Muscle layer of colon (tissue), 2 donors: ENCODE measurements around the gene SYNE1.
A peak's percentile ranks its signal among the peaks of the same experiment; 100 is the strongest.

Experiments
- H3K27ac ChIP-seq: one replicate; pipeline ENCODE4 v1.7.0; 2013; ENCODE audit warnings: low read depth, mild to moderate bottlenecking, low read length, moderate library complexity
- H3K27me3 ChIP-seq, 2 donors: one replicate each; pipeline ENCODE4 v1.7.0; 2013; ENCODE audit warnings: low read length in 2 of 2, mild to moderate bottlenecking in 2 of 2; ENCODE audit not compliant: insufficient read depth in 2 of 2, control insufficient read depth in 1 of 2
- H3K36me3 ChIP-seq: one replicate; pipeline ENCODE4 v1.7.0; 2013; ENCODE audit warnings: mild to moderate bottlenecking, low read length; ENCODE audit not compliant: insufficient read depth
- H3K4me1 ChIP-seq: one replicate; pipeline ENCODE4 v1.7.0; 2013; ENCODE audit warnings: mild to moderate bottlenecking, low read length; ENCODE audit not compliant: insufficient read depth
- H3K4me3 ChIP-seq, 2 donors: one replicate each; pipeline ENCODE4 v1.7.0; 2013; ENCODE audit warnings: low read length in 2 of 2, low read depth in 1 of 2, mild to moderate bottlenecking in 1 of 2, moderate library complexity in 1 of 2
- H3K9ac ChIP-seq: one replicate; pipeline ENCODE4 v1.7.0; 2013; ENCODE audit warnings: low read length
- H3K9me3 ChIP-seq: one replicate; pipeline ENCODE4 v1.7.0; 2013; ENCODE audit warnings: mild to moderate bottlenecking, low read length
- donor health status: abdominal sarcoma.
- donor health status: Adenocarcinoma of cecum.

SYNE1 gene

GRCh38 chr6:152308306-152308705 is 328.9 kb downstream of the SYNE1 start:
- Histone ChIP-seq H3K36me3 (peaks cover 48% of the 10 kb centered on the region), H3K4me3 (no peak overlapping the region), H3K9me3 (no peaks in the 10 kb centered on the region), H3K27ac (no peak overlapping the region), H3K4me1 (no peaks in the 10 kb centered on the region), H3K9ac (no peak overlapping the region), H3K27me3 (no peaks in the 10 kb centered on the region)

- H3K36me3 ChIP-seq: peaks cover 35% of the 10 kb centered on the region
- H3K9me3 ChIP-seq: no peaks in the 10 kb centered on the region
- no peak overlapping the region for H3K4me3 ChIP-seq
- H3K27ac ChIP-seq: no peak overlapping the region
- H3K27me3 ChIP-seq: no peaks in the 10 kb centered on the region
- peaks cover 10% of the 10 kb centered on the region for H3K4me1 ChIP-seq
- no peak overlapping the region for H3K9ac ChIP-seq
These were observed 331.5 kb downstream of the SYNE1 start for GRCh38 chr6:152305672-152306071.

GRCh38 chr6:152301765-152302568 is 335.2 kb downstream of the SYNE1 start:
- H3K27ac ChIP-seq: peak overlapping the region; percentile 54
- H3K9me3 ChIP-seq: no peaks in the 10 kb centered on the region
- H3K4me3 ChIP-seq: peak overlapping the region; percentile 57 to 77
- H3K27me3 ChIP-seq: no peaks in the 10 kb centered on the region
- H3K4me1 ChIP-seq: peaks cover 14% of the 10 kb centered on the region
- peaks cover 13% of the 10 kb centered on the region for H3K36me3 ChIP-seq
- peak overlapping the region; percentile 58 for H3K9ac ChIP-seq

- peak overlapping the region; percentile 58 for H3K9ac ChIP-seq
- H3K27ac ChIP-seq: peak overlapping the region; percentile 54
- H3K4me1 ChIP-seq: peaks cover 14% of the 10 kb centered on the region
- H3K4me3 ChIP-seq: peak overlapping the region; percentile 57 to 77
- H3K36me3 ChIP-seq: peaks cover 13% of the 10 kb centered on the region
- H3K27me3 ChIP-seq: no peaks in the 10 kb centered on the region
- no peaks in the 10 kb centered on the region for H3K9me3 ChIP-seq
These were observed 336.0 kb downstream of the SYNE1 start for GRCh38 chr6:152301021-152301764.

GRCh38 chr6:152300517-152300916 is 336.6 kb downstream of the SYNE1 start:
- Histone ChIP-seq H3K9me3 (no peaks in the 10 kb centered on the region), H3K9ac (no peak overlapping the region), H3K36me3 (peaks cover 15% of the 10 kb centered on the region), H3K27ac (no peak overlapping the region), H3K4me1 (peaks cover 14% of the 10 kb centered on the region), H3K4me3 (no peak overlapping the region), H3K27me3 (no peaks in the 10 kb centered on the region)

GRCh38 chr6:152298848-152299735 is 338.1 kb downstream of the SYNE1 start:
- peaks cover 14% of the 10 kb centered on the region for H3K4me1 ChIP-seq
- H3K27ac ChIP-seq: no peak overlapping the region
- H3K4me3 ChIP-seq: no peak overlapping the region
- H3K9ac ChIP-seq: no peak overlapping the region
- H3K9me3 ChIP-seq: no peaks in the 10 kb centered on the region
- H3K27me3 ChIP-seq: no peaks in the 10 kb centered on the region
- peaks cover 16% of the 10 kb centered on the region for H3K36me3 ChIP-seq

GRCh38 chr6:152298055-152298647 is 339.0 kb downstream of the SYNE1 start:
- Histone ChIP-seq H3K27ac (no peak overlapping the region), H3K27me3 (no peaks in the 10 kb centered on the region), H3K9me3 (no peaks in the 10 kb centered on the region), H3K4me3 (no peak overlapping the region), H3K4me1 (peaks cover 14% of the 10 kb centered on the region), H3K36me3 (peaks cover 24% of the 10 kb centered on the region), H3K9ac (no peak overlapping the region)

GRCh38 chr6:152296648-152297376 is 340.4 kb downstream of the SYNE1 start:
- Histone ChIP-seq H3K27me3 (no peaks in the 10 kb centered on the region), H3K4me3 (no peak overlapping the region), H3K36me3 (peaks cover 36% of the 10 kb centered on the region), H3K4me1 (peaks cover 14% of the 10 kb centered on the region), H3K9me3 (no peaks in the 10 kb centered on the region), H3K27ac (no peak overlapping the region), H3K9ac (no peak overlapping the region)

GRCh38 chr6:152295920-152296319 is 341.2 kb downstream of the SYNE1 start:
- Histone ChIP-seq H3K27ac (no peak overlapping the region), H3K4me1 (peaks cover 5% of the 10 kb centered on the region)

GRCh38 chr6:152295346-152295745 is 341.8 kb downstream of the SYNE1 start:
- H3K4me3 ChIP-seq: no peak overlapping the region
- no peak overlapping the region for H3K27ac ChIP-seq
- no peak overlapping the region for H3K9ac ChIP-seq
- H3K9me3 ChIP-seq: no peaks in the 10 kb centered on the region
- peaks cover 38% of the 10 kb centered on the region for H3K36me3 ChIP-seq
- H3K4me1 ChIP-seq: peaks cover under 1% of the 10 kb centered on the region
- H3K27me3 ChIP-seq: no peaks in the 10 kb centered on the region

More at GRCh38 chr6:152295920-152296319, 341.2 kb downstream of the SYNE1 start:
- Histone ChIP-seq H3K27me3 (no peaks in the 10 kb centered on the region), H3K4me3 (no peak overlapping the region), H3K36me3 (peaks cover 41% of the 10 kb centered on the region), H3K9me3 (no peaks in the 10 kb centered on the region), H3K9ac (no peak overlapping the region)
